ENCODE data around the gene UGT3A2. TPM values are rescaled to one million over a fixed set of nuclear protein-coding genes. Genes with fewer than 3 reads are reported as not detected.
A peak's percentile ranks its signal among the peaks of the same experiment; 100 is the strongest.

UGT3A2 gene
- total and polyA plus RNA-seq, 2 of the 8 experiments (the other 6 are each of a cell fraction or from before 2014, with no cell fraction given) = 19.4 to 28.8 TPM

- POLR2A ChIA-PET (ENCODE audit: partially characterized antibody) = no interaction called here
- Histone ChIP-seq H3K79me2 (ENCODE audit: control insufficient read depth in 1 of 2, insufficient read depth in 2 of 2, low read length in 2 of 2) (no peaks in the 10 kb centered on the region), H2BK12ac (ENCODE audit: low read depth, low read length) (no peak overlapping the region), H4K8ac (ENCODE audit: extremely low read depth, insufficient read depth, low read length) (no peak overlapping the region), H3K27ac (ENCODE audit: low read depth, low read length) (no peak overlapping the region), H3K79me1 (ENCODE audit: low read depth, low read length) (no peaks in the 10 kb centered on the region), H2BK20ac (ENCODE audit: low read length) (no peak overlapping the region), H3K9me3 (ENCODE audit: insufficient read depth in 2 of 2, low read depth in 1 of 2, low read length in 1 of 2) (no peaks in the 10 kb centered on the region), H3K4me1 (replicated peaks in 1 of 4; ENCODE audit: control insufficient read depth in 3 of 4, insufficient read depth in 4 of 4, low read length in 3 of 4) (no peaks in the 10 kb centered on the region), H3K14ac (ENCODE audit: insufficient read length) (no peak overlapping the region), H2AK5ac (ENCODE audit: low read depth, low read length) (no peak overlapping the region), H2BK15ac (ENCODE audit: low read length) (no peak overlapping the region), H3K4ac (replicated peaks; ENCODE audit: insufficient read length, low read depth, low read length) (no peak overlapping the region), H3K4me2 (ENCODE audit: insufficient read depth in 1 of 2, low read depth in 2 of 2, low read length in 2 of 2) (no peak overlapping the region), H3K18ac (ENCODE audit: extremely low read depth, low read length) (no peak overlapping the region), H2BK120ac (replicated peaks; ENCODE audit: low read depth, low read length) (no peak overlapping the region), H2AFZ (ENCODE audit: low read length) (no peak overlapping the region), H3K56ac (replicated peaks; ENCODE audit: insufficient read length, low read depth, low read length) (no peak overlapping the region), H3K4me3 (ENCODE audit: extremely low read depth in 1 of 4, insufficient read depth in 2 of 4, low read depth in 3 of 4, low read length in 4 of 4) (no peak overlapping the region), H3K27me3 (replicated peaks in 1 of 4; ENCODE audit: control insufficient read depth in 3 of 4, extremely low read depth in 1 of 4, insufficient read depth in 3 of 4, low read length in 3 of 4) (no peaks in the 10 kb centered on the region), H4K91ac (replicated peaks; ENCODE audit: insufficient read length, low read length) (no peak overlapping the region), H3K36me3 (ENCODE audit: control insufficient read depth in 2 of 4, insufficient read depth in 4 of 4, low read length in 3 of 4) (peaks cover 0 to 4% (median 0%) of the 10 kb centered on the region in 4 experiments; a peak in 2 of 8 replicates), H3K23me2 (ENCODE audit: low read depth, low read length) (no peaks in the 10 kb centered on the region), H2BK5ac (ENCODE audit: low read depth, low read length) (no peak overlapping the region), H4K5ac (ENCODE audit: insufficient read length, low read depth, low read length) (no peak overlapping the region), H3K9ac (replicated peaks in 1 of 4; ENCODE audit: extremely low read depth in 1 of 4, low read depth in 3 of 4, low read length in 3 of 4) (no peak overlapping the region), H3K23ac (ENCODE audit: insufficient read length) (no peak overlapping the region), H4K20me1 (replicated peaks in 1 of 2; ENCODE audit: control insufficient read depth in 1 of 2, insufficient read depth in 2 of 2, low read length in 2 of 2) (no peaks in the 10 kb centered on the region)
- DNase-seq (ENCODE audit: low read depth in 1 of 2, low spot score in 2 of 2) (no peak), FAIRE-seq (no peak)
- CTCF ChIA-PET (ENCODE audit: partially characterized antibody) = interaction anchor here (1.0 to 1.6 kb wide), 2 partner anchors 12 to 56 kb away, joined by 3 to 5 read pairs; no protein-coding TSS in a partner anchor
- 95% methylated on average over 13 of the region's 13 CpGs; no CpG with 5 or more reads in 1 of the 2 experiments for WGBS, 2 experiments (ENCODE audit: extremely low coverage in 1 of 2, insufficient coverage in 1 of 2, insufficient read length in 1 of 2, insufficient replicate concordance in 2 of 2, low coverage in 1 of 2, low lambda C conversion rate in 2 of 2, missing lambda C conversion rate in 1 of 2)
- TF ChIP-seq RBBP5 (IDR thresholded peaks at IDR 0.05; ENCODE audit: borderline replicate concordance, low read depth, low read length) (no peak), EGR1 (IDR thresholded peaks at IDR 0.05; ENCODE audit: borderline replicate concordance, low read depth, low read length) (no peak), RNF2 (IDR thresholded peaks at IDR 0.05; ENCODE audit: borderline replicate concordance, low read depth, low read length, missing control alignments, poor library complexity, severe bottlenecking) (no peak), TEAD4 (IDR thresholded peaks at IDR 0.05; ENCODE audit: low read depth, low read length) (no peak)
- TF ChIP-seq, protein P1, sequence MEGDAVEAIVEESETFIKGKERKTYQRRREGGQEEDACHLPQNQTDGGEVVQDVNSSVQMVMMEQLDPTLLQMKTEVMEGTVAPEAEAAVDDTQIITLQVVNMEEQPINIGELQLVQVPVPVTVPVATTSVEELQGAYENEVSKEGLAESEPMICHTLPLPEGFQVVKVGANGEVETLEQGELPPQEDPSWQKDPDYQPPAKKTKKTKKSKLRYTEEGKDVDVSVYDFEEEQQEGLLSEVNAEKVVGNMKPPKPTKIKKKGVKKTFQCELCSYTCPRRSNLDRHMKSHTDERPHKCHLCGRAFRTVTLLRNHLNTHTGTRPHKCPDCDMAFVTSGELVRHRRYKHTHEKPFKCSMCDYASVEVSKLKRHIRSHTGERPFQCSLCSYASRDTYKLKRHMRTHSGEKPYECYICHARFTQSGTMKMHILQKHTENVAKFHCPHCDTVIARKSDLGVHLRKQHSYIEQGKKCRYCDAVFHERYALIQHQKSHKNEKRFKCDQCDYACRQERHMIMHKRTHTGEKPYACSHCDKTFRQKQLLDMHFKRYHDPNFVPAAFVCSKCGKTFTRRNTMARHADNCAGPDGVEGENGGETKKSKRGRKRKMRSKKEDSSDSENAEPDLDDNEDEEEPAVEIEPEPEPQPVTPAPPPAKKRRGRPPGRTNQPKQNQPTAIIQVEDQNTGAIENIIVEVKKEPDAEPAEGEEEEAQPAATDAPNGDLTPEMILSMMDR (IDR thresholded peaks at IDR 0.05; ENCODE audit: control extremely low read depth in 1 of 3, insufficient read depth in 1 of 3, low read depth in 1 of 3, low read length in 3 of 3) = peak; percentile 3 to 28 (median 15); a peak in 2 of 4 replicates
These were observed 31.0 kb downstream of the UGT3A2 start for GRCh38 chr5:36035696-36036095.

All from H1 (cell line).